HepG2 (cell line): ENCODE data around the gene SMKR1. TPM values are rescaled to one million over a fixed set of nuclear protein-coding genes. Genes with fewer than 3 reads are reported as not detected.

ENCODE experiments used
- ARID4A ChIP-seq: sonication (generic); formaldehyde crosslinking; IDR thresholded peaks from 2 replicates; pipeline ENCODE4 v1.5.0; 2020; ENCODE audit warnings: mild to moderate bottlenecking, missing genetic modification reagents, borderline replicate concordance
- CEBPB ChIP-seq: IDR thresholded peaks from 2 replicates; pipeline ENCODE4 v1.6.1; 2011; ENCODE audit warnings: low read depth, low read length, improper control_type of control experiment, borderline replicate concordance
- TBX2 ChIP-seq: sonication (generic); formaldehyde crosslinking; IDR thresholded peaks from 2 replicates; pipeline ENCODE4 v1.5.0; 2020; ENCODE audit warnings: missing genetic modification reagents, mild to moderate bottlenecking, borderline replicate concordance
- TCF7L2 ChIP-seq: IDR thresholded peaks from 2 replicates; pipeline ENCODE4 v1.6.1; 2011; ENCODE audit warnings: mild to moderate bottlenecking, low read depth, low read length, moderate library complexity
- USF2 ChIP-seq, 2 experiments: sonication (generic) in 1 of 2; formaldehyde crosslinking in 1 of 2; IDR thresholded peaks; 2 replicates each; pipeline versions ENCODE4 v1.5.1 to v1.6.1; 2011 to 2020; ENCODE audit warnings: borderline replicate concordance in 1 of 2, low read depth in 1 of 2, low read length in 1 of 2, mild to moderate bottlenecking in 1 of 2, missing genetic modification reagents in 1 of 2, moderate library complexity in 1 of 2
- ZNF484 ChIP-seq: sonication (generic); formaldehyde crosslinking; IDR thresholded peaks from 2 replicates; pipeline ENCODE4 v1.5.1; 2020; ENCODE audit warnings: mild to moderate bottlenecking, low read depth, missing genetic modification reagents, borderline replicate concordance
- ZNF850 ChIP-seq: sonication (generic); formaldehyde crosslinking; conservative IDR thresholded peaks from 2 replicates; pipeline ENCODE4 v1.9.0; 2021; ENCODE audit warnings: mild to moderate bottlenecking, missing genetic modification reagents
- polyA plus RNA-seq, 8 experiments: library from polyadenylated mRNA; depleted of rRNA in 3 of 8; stranded (reverse) in 7 of 8; unstranded in 1 of 8; fragments of >200 nt; fragmentation: Illumina TruSeq in 4 of 8; extraction: Trizol in 4 of 8; gene quantifications; 2 replicates each; pipeline versions ENCODE4 v1.2.1 to v1.2.3, GENCODE V29; 2011 to 2016; ENCODE audit warnings: low read depth in 4 of 8, missing spikeins in 1 of 8, mixed read lengths in 1 of 8; ENCODE audit not compliant: insufficient read depth in 1 of 8
- total RNA-seq, 5 experiments: library from RNA; depleted of rRNA; stranded (reverse); fragments of >200 nt; fragmentation: Illumina TruSeq; extraction: Trizol; gene quantifications; 2 replicates each; pipeline ENCODE4 v1.2.3, GENCODE V29; 2016; ENCODE audit warnings: low read depth in 1 of 5

Gene SMKR1
- total and polyA plus RNA-seq, 2 of the 13 experiments (the other 11 are each of a cell fraction or from before 2014, with no cell fraction given) = 0.07 TPM; not detected in 1

GRCh38 chr7:129531721-129532120 lies 29.4 kb downstream of the SMKR1 start (continued):
- TF ChIP-seq USF2 (IDR thresholded peaks at IDR 0.05; ENCODE audit: low read depth, low read length) = no peak
- no peak for TF ChIP-seq USF2 (CRISPR knock-in tag; IDR thresholded peaks at IDR 0.05; ENCODE audit: borderline replicate concordance)
- no peak for TF ChIP-seq ZNF484 (CRISPR knock-in tag)
- TF ChIP-seq ARID4A (CRISPR knock-in tag) = no peak
- no peak for TF ChIP-seq CEBPB
- TF ChIP-seq ZNF850 (CRISPR knock-in tag) = no peak
- TF ChIP-seq TBX2 (CRISPR knock-in tag) = no peak
- no peak for TF ChIP-seq TCF7L2
